NCI-H2081 treated with DMSO at 0.1 percent for 48 hours (cell line): ENCODE measurements around the gene FAM151B.

ENCODE experiments used
- DNase-seq: peaks from one replicate; lab custom pipeline; 2025; lab: John Stamatoyannopoulos, UW

The FAM151B gene

DNA sequence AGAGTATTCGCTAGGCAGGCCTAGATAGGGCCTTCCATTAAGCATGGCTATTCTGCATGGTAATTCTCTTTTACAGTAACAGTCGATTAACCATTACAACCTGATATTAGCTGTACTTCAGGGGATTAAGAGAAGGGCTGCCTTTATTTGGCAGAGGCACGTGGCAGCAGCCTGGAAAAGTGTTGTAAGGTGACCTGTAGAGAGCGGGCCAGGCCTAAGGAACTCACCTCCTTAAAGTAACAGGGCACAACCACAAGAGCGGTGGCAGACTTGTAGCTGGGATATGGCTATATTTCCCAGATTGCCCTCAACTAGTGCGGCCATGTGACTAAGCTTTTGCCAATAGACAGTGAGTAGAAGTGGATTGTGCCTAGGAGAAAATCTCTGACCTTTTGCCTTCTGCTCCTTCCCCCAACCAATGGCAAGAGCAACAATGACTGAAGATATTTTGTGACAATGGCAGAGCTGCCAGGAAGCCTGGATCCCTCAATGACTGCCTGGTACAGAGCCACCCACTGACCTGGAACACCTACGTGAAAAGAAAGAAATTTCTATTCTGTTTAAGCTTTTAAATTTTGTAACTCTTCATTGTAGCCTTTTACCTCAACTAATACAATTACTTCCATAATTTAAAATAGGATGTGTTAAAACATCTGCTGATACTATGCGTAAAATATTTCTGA lies 101.1 kb downstream of the FAM151B start:
- DNase-seq, result no peak

DNA sequence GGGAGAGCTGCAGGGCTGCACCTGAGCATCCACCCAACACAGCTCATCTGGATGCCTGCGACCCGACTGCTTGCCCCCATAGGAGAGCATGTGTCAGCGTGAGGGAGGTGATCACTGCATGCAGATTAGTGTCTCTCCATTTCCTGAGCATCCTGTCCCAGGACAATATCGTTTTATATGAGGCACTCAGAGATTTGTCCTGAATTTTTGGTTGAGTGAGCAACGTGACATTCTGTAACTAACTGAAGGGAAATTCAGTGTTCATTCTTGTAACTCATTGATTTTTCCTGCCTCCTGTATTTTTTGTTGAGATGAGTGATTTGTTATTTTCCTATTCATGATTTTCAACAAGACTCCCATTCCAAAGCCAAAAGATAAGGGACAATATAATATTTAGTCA lies 102.9 kb downstream of the FAM151B start:
- DNase-seq, result no peak

DNA sequence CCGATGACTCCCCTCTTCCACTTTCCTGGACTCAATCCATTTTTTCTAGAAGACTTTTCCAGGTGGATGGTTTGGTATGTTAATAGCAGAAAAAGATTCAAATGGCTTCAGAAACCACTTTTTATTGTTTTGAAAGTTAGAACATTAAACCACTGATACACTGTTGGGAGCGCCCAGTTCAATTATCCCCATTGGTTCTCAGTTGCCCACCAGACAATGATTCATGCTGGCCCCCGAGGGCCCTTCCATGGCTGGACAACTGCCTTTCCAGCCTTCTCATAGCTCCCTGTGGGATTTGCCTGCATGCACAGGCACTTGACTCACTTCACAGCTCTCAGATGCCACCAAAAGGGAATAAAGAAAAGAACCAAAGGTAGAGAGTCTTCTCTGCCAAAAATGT lies 103.5 kb downstream of the FAM151B start:
- DNase-seq, result no peak

DNA sequence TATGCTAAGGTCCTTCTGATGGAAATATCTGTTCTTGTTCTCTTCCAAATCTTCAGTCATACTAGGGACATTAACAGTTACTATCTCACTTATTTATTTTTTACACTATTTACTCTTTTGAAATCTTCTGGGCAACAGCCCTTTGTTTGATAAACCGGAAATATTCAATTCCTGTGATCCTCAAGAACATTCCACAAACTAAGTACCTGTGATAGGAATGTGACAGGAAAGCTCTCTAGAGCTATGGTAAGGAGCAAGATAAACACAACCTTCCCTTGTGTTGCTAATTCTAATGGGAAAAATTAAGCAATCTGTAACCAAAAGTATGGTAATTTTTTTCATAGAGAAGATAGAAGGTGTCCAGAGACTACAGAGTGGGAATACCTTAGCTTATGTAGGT lies 104.2 kb downstream of the FAM151B start:
- no peak for DNase-seq
